Omental fat pad (tissue), 4 donors: ENCODE results near the gene AEBP2. TPM values are rescaled to one million over a fixed set of nuclear protein-coding genes. Genes with fewer than 3 reads are reported as not detected.
A peak's percentile ranks its signal among the peaks of the same experiment; 100 is the strongest.
"Not testable (repeated sequence)": the region's sequence is repeated elsewhere in the genome, so short reads cannot be mapped to it uniquely, and the experiment has no call there.

Source experiments
- ATAC-seq: fragments of 150-250 bp; one replicate; pipeline ENCODE4 v1.9.1; 2016; ENCODE audit warnings: mild to moderate bottlenecking, moderate library complexity; ENCODE audit not compliant: low FRiP score
- DNase-seq: peaks from one replicate; pipeline ENCODE4 v3.0.0-alpha.2; 2019; ENCODE audit warnings: low spot score
- total RNA-seq, 4 donors: library from RNA; depleted of rRNA; stranded (reverse); fragments of >200 nt; gene quantifications; one replicate each; pipeline ENCODE4 v1.1.0, GENCODE V29; 2016
- TF ChIP-seq, protein P1 (sequence below), 3 donors: fragments of 450-650 bp; IDR thresholded peaks; one replicate each; pipeline ENCODE4 v1.5.1; 2016 to 2017; ENCODE audit warnings: antibody characterized with exemption in 3 of 3, mild to moderate bottlenecking in 3 of 3, moderate library complexity in 2 of 3

AEBP2 gene, protein sequence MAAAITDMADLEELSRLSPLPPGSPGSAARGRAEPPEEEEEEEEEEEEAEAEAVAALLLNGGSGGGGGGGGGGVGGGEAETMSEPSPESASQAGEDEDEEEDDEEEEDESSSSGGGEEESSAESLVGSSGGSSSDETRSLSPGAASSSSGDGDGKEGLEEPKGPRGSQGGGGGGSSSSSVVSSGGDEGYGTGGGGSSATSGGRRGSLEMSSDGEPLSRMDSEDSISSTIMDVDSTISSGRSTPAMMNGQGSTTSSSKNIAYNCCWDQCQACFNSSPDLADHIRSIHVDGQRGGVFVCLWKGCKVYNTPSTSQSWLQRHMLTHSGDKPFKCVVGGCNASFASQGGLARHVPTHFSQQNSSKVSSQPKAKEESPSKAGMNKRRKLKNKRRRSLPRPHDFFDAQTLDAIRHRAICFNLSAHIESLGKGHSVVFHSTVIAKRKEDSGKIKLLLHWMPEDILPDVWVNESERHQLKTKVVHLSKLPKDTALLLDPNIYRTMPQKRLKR
- total RNA-seq = 10 to 100 TPM; 19.3 to 39.9 (median 27.7) TPM

DNA sequence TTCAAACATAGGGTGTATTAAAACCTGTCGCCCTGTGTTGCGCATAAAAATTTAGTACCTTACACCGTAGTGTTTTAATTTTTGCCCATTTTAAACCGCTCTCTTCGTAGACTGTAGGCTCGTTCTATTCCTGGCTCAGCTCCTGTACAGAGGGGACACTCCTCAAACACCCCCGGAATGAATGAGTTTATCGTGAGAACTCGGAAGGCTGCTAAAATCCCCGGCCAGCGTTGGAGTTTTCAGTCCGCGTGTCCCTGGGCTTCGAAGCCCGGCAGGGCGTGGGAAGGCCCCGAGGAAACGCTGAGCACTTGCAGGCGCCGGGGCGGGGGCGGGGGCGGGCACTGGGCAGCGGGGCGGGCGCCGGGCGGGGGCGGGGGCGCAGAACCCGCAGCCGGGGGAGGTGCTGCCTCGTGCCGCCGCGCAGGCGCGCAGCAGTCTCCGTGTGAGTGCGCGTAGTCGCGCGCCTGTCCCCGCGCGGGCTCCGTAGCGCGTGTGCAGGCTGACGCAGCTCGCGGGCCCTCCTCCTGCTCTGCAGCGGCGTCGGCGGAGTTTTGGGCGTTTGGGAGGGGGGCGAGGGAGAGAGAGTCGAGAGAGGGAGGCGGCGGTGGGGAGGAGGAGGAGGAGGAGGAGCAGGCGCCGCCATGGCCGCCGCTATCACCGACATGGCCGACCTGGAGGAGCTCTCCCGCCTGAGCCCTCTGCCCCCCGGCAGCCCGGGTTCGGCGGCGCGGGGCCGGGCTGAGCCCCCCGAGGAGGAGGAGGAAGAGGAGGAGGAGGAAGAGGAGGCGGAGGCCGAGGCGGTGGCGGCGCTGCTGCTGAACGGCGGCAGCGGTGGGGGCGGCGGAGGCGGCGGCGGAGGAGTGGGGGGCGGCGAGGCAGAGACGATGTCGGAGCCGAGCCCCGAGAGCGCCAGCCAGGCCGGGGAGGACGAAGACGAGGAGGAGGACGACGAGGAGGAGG lies at the start of gene AEBP2:
TSS of gene AEBP2 (plus strand) at position 434 of the 960 bp plus-strand sequence. CDS start at position 642, 208 bp downstream.
- TF ChIP-seq, protein P1, sequence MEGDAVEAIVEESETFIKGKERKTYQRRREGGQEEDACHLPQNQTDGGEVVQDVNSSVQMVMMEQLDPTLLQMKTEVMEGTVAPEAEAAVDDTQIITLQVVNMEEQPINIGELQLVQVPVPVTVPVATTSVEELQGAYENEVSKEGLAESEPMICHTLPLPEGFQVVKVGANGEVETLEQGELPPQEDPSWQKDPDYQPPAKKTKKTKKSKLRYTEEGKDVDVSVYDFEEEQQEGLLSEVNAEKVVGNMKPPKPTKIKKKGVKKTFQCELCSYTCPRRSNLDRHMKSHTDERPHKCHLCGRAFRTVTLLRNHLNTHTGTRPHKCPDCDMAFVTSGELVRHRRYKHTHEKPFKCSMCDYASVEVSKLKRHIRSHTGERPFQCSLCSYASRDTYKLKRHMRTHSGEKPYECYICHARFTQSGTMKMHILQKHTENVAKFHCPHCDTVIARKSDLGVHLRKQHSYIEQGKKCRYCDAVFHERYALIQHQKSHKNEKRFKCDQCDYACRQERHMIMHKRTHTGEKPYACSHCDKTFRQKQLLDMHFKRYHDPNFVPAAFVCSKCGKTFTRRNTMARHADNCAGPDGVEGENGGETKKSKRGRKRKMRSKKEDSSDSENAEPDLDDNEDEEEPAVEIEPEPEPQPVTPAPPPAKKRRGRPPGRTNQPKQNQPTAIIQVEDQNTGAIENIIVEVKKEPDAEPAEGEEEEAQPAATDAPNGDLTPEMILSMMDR (IDR thresholded peaks at IDR 0.05) = no peak
- DNase-seq = peak; percentile 67
- peak; percentile 98 for ATAC-seq

DNA sequence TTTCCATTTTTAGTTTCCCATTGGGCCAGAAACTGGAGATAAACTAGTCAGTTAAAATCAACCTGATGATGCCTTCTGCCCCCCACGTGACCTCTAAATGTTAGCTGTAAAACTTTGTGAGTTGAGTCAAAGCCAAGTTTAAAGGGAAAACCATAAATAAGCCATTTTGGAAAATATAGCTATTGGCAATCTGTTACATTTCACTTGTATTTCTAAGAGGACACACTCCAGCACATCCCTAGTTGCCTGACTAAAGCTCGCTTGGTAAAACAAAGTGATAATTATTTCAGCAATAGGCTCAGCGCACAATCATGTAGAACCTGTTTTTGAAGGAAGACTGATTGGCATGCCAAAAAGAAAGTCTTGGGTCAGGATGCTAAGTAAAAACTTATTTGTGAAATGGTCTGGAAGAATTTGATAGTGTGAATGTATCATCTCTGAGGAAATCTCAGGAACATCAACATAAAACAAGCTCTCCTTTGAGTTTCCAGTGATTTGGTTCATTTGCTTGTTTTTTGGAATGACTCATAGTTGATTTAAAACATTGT lies 49.2 kb upstream of the AEBP2 start:
- TF ChIP-seq, protein P1 (IDR thresholded peaks at IDR 0.05) = no peak
- DNase-seq = no peak
- no peak for ATAC-seq

DNA sequence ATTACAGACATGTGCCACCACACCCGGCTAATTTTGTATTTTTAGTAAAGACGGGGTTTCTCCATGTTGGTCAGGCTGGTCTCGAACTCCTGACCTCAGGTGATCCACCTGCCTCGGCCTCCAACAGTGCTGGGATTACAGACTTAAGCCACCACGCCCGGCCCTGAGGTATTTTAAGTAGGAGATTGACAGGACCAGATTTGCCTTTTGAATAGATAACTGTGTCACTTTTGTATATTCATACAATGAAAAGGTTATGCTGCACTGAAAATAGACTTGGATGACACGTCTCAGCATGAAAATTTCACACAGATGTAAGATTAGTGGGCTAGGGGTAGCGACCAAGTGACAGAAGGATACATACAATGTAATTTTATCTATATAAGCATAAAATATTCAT lies 46.6 kb upstream of the AEBP2 start:
- not testable (repeated sequence) for ATAC-seq, DNase-seq

DNA sequence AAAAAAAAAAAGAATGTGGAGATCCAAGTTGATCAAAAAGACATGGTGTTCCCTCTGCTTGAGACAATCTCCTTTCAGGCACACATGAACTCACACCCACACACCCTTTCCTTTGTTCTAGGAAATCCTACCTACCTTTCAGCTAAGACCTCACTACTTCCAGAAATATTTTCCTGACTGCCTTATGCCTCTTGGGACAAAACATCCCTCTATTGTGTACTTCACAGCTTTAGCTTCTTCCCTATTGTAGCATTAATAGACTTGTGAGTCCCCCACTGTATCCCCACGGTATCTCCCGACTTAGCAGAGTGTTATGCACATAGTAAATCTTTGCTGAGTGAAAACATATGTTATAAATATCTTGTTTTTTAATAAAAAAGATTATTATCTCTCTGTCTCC lies 44.9 kb upstream of the AEBP2 start:
- no peak for ATAC-seq
- TF ChIP-seq, protein P1 (IDR thresholded peaks at IDR 0.05) = no peak
- DNase-seq = no peak

DNA sequence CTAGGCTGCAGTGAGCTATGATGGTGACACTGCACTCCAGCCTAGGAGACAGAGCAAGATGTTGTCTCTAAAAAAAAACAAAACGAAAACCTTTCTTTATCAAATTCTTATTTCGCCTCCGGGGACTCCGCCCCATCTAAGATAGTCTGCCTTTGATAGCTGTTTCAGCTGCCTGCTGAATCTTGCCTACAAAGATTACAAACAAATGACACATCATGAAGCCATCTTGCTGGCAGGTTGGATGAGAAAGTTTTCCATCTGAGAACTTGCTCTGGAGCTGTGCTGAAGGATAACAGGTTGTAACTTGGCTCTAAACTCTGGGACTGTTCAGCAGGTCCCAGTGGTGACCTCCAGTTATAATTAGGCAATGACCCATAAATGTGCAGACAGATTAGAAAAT lies 41.8 kb upstream of the AEBP2 start:
- DNase-seq = no peak
- TF ChIP-seq, protein P1 (IDR thresholded peaks at IDR 0.05) = no peak
- ATAC-seq = no peak

DNA sequence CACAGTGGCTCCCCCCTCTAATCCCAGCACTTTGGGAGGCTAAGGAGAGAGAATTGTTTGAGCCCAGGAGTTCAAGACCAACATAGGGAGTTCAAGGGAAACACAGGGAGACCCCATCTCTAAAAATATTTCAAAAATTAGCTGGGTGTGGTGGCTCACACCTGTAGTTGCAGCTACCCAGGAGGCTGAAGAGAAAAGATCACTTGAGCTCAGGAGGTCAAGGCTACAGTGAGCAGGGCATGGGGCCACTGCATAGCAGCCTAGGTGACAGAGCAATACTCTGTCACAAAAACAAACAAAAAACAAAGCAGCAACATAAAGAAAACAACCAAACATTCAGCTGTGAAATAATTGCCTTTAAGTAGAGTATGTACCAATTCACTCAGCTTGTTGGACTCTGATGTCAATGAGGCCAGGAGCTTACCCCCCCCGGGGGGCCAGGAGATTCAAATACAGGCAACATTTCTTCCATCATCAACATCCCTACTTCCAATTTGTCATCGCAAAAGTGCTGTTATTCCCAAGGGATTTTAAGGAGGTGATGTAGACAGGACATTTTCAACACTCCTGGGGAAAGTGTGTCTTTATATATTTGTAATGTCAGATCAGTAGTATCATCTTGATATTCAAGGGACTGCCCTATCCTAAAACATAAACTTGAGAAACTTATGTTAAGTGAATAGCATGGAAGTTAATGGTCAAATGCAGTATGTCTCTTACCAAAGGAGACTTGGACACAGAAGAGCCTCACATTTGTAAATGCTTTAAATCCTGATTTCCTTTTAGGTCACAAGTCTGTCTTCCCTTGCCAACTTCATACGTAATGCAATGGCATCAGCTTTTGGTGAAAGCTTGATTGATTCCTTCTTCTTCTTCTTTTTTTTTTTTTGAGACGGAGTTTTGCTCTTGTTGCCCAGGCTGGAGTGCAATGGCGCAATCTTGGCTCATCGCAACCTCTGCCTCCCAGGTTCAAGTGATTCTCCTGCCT lies 40.6 kb upstream of the AEBP2 start:
- ATAC-seq (no peak), DNase-seq (no peak)
- TF ChIP-seq, protein P1 (IDR thresholded peaks at IDR 0.05) = no peak

DNA sequence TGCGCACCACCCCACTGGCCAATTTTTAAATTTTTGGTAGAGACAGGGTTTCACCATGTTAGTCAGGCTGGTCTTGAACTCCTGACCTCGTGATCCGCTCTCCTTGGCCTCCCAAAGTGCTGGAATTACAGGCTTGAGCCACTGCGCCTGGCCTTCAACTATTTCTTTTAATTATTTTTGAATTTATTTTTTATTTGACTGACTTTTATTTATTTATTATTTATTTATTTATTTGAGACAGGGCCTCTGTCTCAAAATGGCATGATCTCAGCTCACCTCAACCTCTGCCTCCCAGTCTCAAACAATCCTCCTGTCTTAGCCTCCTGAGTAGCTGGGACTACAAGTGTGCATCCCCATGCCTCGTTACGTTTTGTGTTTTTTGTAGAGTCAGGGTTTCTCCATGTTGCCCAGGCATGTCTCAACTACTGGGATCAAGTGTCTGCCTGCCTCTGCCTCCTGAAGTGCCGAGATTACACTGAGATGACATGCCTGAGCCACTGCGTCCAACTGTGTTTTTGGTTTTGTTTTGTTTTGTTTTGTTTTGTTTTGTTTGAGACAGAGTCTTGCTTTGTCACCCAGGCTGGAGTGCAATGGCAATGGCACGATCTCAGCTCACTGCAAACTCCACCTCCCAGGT lies 38.5 kb upstream of the AEBP2 start:
- not testable (repeated sequence) for DNase-seq, ATAC-seq
